Measurements from ENCODE around the gene RNF115. TPM values are rescaled to one million over a fixed set of nuclear protein-coding genes. Genes with fewer than 3 reads are reported as not detected.
A peak's percentile ranks its signal among the peaks of the same experiment; 100 is the strongest.
"Not testable (repeated sequence)": the region's sequence is repeated elsewhere in the genome, so short reads cannot be mapped to it uniquely, and the experiment has no call there.

The RNF115 gene
- total RNA-seq, 6 donors from 2014 or later: 10.7 to 32.0 (median 19.0) TPM

GRCh38 chr1:145773423-145773822, 50.5 kb downstream of the RNF115 start:
- peaks cover 5 to 35% (median 7%) of the 10 kb centered on the region in 4 donors for H3K36me3 ChIP-seq
- DNase-seq (no peak), ATAC-seq (ENCODE audit: low FRiP score in 2 of 2) (no peak)
- H3K9me3 ChIP-seq: no peaks in the 10 kb centered on the region
- no peak overlapping the region for H3K4me3 ChIP-seq
- TF ChIP-seq CTCF (IDR thresholded peaks at IDR 0.05) (no peak), POLR2AphosphoS5 (IDR thresholded peaks at IDR 0.05) (no peak), POLR2A (IDR thresholded peaks at IDR 0.05) (no peak), EP300 (IDR thresholded peaks at IDR 0.05) (no peak)
- no peaks in the 10 kb centered on the region for H3K27me3 ChIP-seq
- H3K27ac ChIP-seq: no peak overlapping the region
- 80 to 95% methylated on average over 1 of the region's 1 CpG for WGBS, 2 donors
- no peaks in the 10 kb centered on the region for H3K4me1 ChIP-seq

- Histone ChIP-seq H3K27me3 (no peaks in the 10 kb centered on the region), H3K4me1 (no peaks in the 10 kb centered on the region), H3K36me3 (peaks cover 6 to 47% (median 14%) of the 10 kb centered on the region in 4 donors), H3K27ac (no peak overlapping the region), H3K4me3 (no peak overlapping the region), H3K9me3 (no peaks in the 10 kb centered on the region)
- no peak for ATAC-seq (ENCODE audit: low FRiP score in 2 of 2)
- no peak for DNase-seq
- TF ChIP-seq POLR2AphosphoS5 (IDR thresholded peaks at IDR 0.05) (no peak), EP300 (IDR thresholded peaks at IDR 0.05) (no peak), POLR2A (IDR thresholded peaks at IDR 0.05) (no peak), CTCF (IDR thresholded peaks at IDR 0.05) (no peak)
- WGBS, 2 donors: 92 to 96% methylated on average over 1 of the region's 1 CpG
These were observed 52.8 kb downstream of the RNF115 start for GRCh38 chr1:145771056-145771455.

- peak; percentile 10 to 26 for ATAC-seq (ENCODE audit: low FRiP score in 2 of 2)
- H3K27me3 ChIP-seq, H3K9me3 ChIP-seq, H3K4me1 ChIP-seq, H3K4me3 ChIP-seq, H3K27ac ChIP-seq: not testable (repeated sequence)
- peaks cover 6 to 47% (median 14%) of the 10 kb centered on the region in 4 donors for H3K36me3 ChIP-seq
- 96 to 98% methylated on average over 10 of the region's 10 CpGs for WGBS, 2 donors
- DNase-seq: peak in 1 of 2 donors; percentile 8
These were observed 55.9 kb downstream of the RNF115 start for GRCh38 chr1:145768004-145768403.

GRCh38 chr1:145766926-145767325, 57.0 kb downstream of the RNF115 start:
- H3K27me3 ChIP-seq; H3K9me3 ChIP-seq; ATAC-seq (ENCODE audit: low FRiP score in 2 of 2); H3K4me1 ChIP-seq; H3K27ac ChIP-seq; H3K4me3 ChIP-seq: not testable (repeated sequence)
- H3K36me3 ChIP-seq: peaks cover 6 to 44% (median 16%) of the 10 kb centered on the region in 4 donors
- DNase-seq: peak in 1 of 2 donors; percentile 54
- 91 to 97% methylated on average over 4 to 6 of the region's 29 CpGs for WGBS, 2 donors

- H3K4me3 ChIP-seq; H3K27me3 ChIP-seq; H3K9me3 ChIP-seq; DNase-seq; H3K4me1 ChIP-seq; H3K27ac ChIP-seq; ATAC-seq (ENCODE audit: low FRiP score in 2 of 2): not testable (repeated sequence)
- WGBS, 2 donors: 66 to 82% methylated on average over 5 of the region's 5 CpGs
- peaks cover 3 to 44% (median 18%) of the 10 kb centered on the region in 4 donors for H3K36me3 ChIP-seq
These were observed 58.1 kb downstream of the RNF115 start for GRCh38 chr1:145765585-145766360.

GRCh38 chr1:145765127-145765526, 58.8 kb downstream of the RNF115 start:
- ATAC-seq (ENCODE audit: low FRiP score in 2 of 2); H3K27ac ChIP-seq; H3K27me3 ChIP-seq; H3K9me3 ChIP-seq; DNase-seq; H3K4me3 ChIP-seq; H3K4me1 ChIP-seq: not testable (repeated sequence)
- 64 to 81% methylated on average over 2 of the region's 3 CpGs for WGBS, 2 donors
- H3K36me3 ChIP-seq: peaks cover 0 to 43% (median 18%) of the 10 kb centered on the region in 4 donors

GRCh38 chr1:145764231-145764940, 59.5 kb downstream of the RNF115 start:
- ATAC-seq (ENCODE audit: low FRiP score in 2 of 2); H3K4me1 ChIP-seq; H3K27me3 ChIP-seq; H3K27ac ChIP-seq; H3K4me3 ChIP-seq; H3K9me3 ChIP-seq: not testable (repeated sequence)
- DNase-seq: peak in 1 of 2 donors; percentile 75
- WGBS, 2 donors: 93 to 96% methylated on average over 3 to 46 of the region's 52 CpGs
- peaks cover 0 to 43% (median 18%) of the 10 kb centered on the region in 4 donors for H3K36me3 ChIP-seq

- ATAC-seq (ENCODE audit: low FRiP score in 2 of 2); H3K4me1 ChIP-seq; H3K27me3 ChIP-seq; DNase-seq; H3K27ac ChIP-seq; H3K4me3 ChIP-seq; H3K9me3 ChIP-seq: not testable (repeated sequence)
- 89 to 96% methylated on average over 2 of the region's 2 CpGs for WGBS, 2 donors
- peaks cover 0 to 49% (median 18%) of the 10 kb centered on the region in 4 donors for H3K36me3 ChIP-seq
These were observed 61.9 kb downstream of the RNF115 start for GRCh38 chr1:145762001-145762400.

- not testable (repeated sequence) for ATAC-seq (ENCODE audit: low FRiP score in 2 of 2); H3K27ac ChIP-seq; H3K4me3 ChIP-seq; DNase-seq; H3K27me3 ChIP-seq; H3K4me1 ChIP-seq; H3K9me3 ChIP-seq
- WGBS, 2 donors: 95 to 96% methylated on average over 9 to 11 of the region's 11 CpGs
- peaks cover 0 to 48% (median 15%) of the 10 kb centered on the region in 4 donors for H3K36me3 ChIP-seq
These were observed 62.4 kb downstream of the RNF115 start for GRCh38 chr1:145761498-145761897.

- not testable (repeated sequence) for H3K4me1 ChIP-seq; ATAC-seq (ENCODE audit: low FRiP score in 2 of 2); H3K9me3 ChIP-seq; H3K4me3 ChIP-seq; H3K27ac ChIP-seq; H3K27me3 ChIP-seq; DNase-seq
- peaks cover 0 to 54% (median 18%) of the 10 kb centered on the region in 4 donors for H3K36me3 ChIP-seq
- 92 to 100% methylated on average over 4 of the region's 4 CpGs for WGBS, 2 donors
These were observed 63.4 kb downstream of the RNF115 start for GRCh38 chr1:145760395-145760949.
